HEK293 (cell line): ENCODE data around the gene CD96.
A peak's percentile ranks its signal among the peaks of the same experiment; 100 is the strongest.

Source experiments
- CTCF ChIA-PET: fragments of 350-600 bp; formaldehyde crosslinking; extraction: SDS; loops from one replicate; lab custom pipeline; 2021; ENCODE audit warnings: antibody characterized with exemption; lab: Yijun Ruan, JAX
- POLR2A ChIA-PET: fragments of 300-600 bp; formaldehyde crosslinking; extraction: SDS; loops from one replicate; lab custom pipeline; 2020; ENCODE audit warnings: antibody characterized with exemption, inconsistent platforms; lab: Yijun Ruan, JAX
- H3K27ac ChIP-seq: fragments of 200-500 bp; sonication (Bioruptor generic); 2 replicates; pipeline ENCODE4 v1.5.1; 2014; ENCODE audit warnings: low read depth, low read length, control low read depth, inconsistent platforms; ENCODE audit errors: extremely low read depth
- H3K36me3 ChIP-seq, 2 experiments: fragments of 200-500 bp in 1 of 2; sonication (Bioruptor generic) in 1 of 2; 1 replicate in 1 of 2; 2 replicates in 1 of 2; pipeline ENCODE4 v1.5.1; 2014 to 2017; ENCODE audit warnings: inconsistent platforms in 2 of 2, low read length in 2 of 2; ENCODE audit not compliant: control insufficient read depth in 2 of 2, insufficient read depth in 1 of 2
- H3K4me1 ChIP-seq: fragments of 200-500 bp; sonication (Bioruptor generic); 2 replicates; pipeline ENCODE4 v1.5.1; 2014; ENCODE audit warnings: mild to moderate bottlenecking, low read length, inconsistent platforms; ENCODE audit not compliant: control insufficient read depth, insufficient read depth
- H3K4me3 ChIP-seq: 2 replicates; pipeline ENCODE4 v1.5.1; 2011; ENCODE audit warnings: low read depth, mild to moderate bottlenecking, control low read depth, low read length, moderate library complexity
- H3K9me3 ChIP-seq: fragments of 200-500 bp; sonication (Bioruptor generic); 2 replicates; pipeline ENCODE4 v1.5.1; 2014; ENCODE audit warnings: low read depth, low read length, inconsistent platforms; ENCODE audit not compliant: control insufficient read depth, insufficient read depth
- ATF2 ChIP-seq: fragments of 450-650 bp; formaldehyde crosslinking; IDR thresholded peaks from 2 replicates; pipeline ENCODE4 v1.5.1; 2016; ENCODE audit warnings: missing biosample characterization, missing genetic modification characterization, low read depth
- EGR2 ChIP-seq: fragments of 450-650 bp; formaldehyde crosslinking; IDR thresholded peaks from 2 replicates; pipeline ENCODE4 v1.5.1; 2016; ENCODE audit warnings: low read depth, missing biosample characterization, missing genetic modification characterization
- FEZF1 ChIP-seq: fragments of 450-650 bp; formaldehyde crosslinking; IDR thresholded peaks from 2 replicates; pipeline ENCODE4 v1.5.1; 2016; ENCODE audit warnings: missing biosample characterization, missing genetic modification characterization
- GLIS2 ChIP-seq: fragments of 450-650 bp; formaldehyde crosslinking; IDR thresholded peaks from 2 replicates; pipeline ENCODE4 v1.5.1; 2016; ENCODE audit warnings: missing biosample characterization, missing genetic modification characterization
- KLF10 ChIP-seq: fragments of 450-650 bp; IDR thresholded peaks from 2 replicates; pipeline ENCODE4 v1.5.1; 2018; ENCODE audit warnings: missing biosample characterization, mild to moderate bottlenecking, missing genetic modification characterization
- SP7 ChIP-seq: fragments of 450-650 bp; formaldehyde crosslinking; IDR thresholded peaks from 2 replicates; pipeline ENCODE4 v1.5.1; 2016; ENCODE audit warnings: missing biosample characterization, missing genetic modification characterization
- ZFHX2 ChIP-seq: fragments of 450-650 bp; formaldehyde crosslinking; conservative IDR thresholded peaks from 2 replicates; pipeline ENCODE4 v1.5.1; 2016; ENCODE audit warnings: missing biosample characterization, missing genetic modification characterization
- ZNF121 ChIP-seq: fragments of 450-650 bp; formaldehyde crosslinking; IDR thresholded peaks from 2 replicates; pipeline ENCODE4 v1.5.1; 2016; ENCODE audit warnings: missing biosample characterization, missing genetic modification characterization
- ZNF132 ChIP-seq: fragments of 450-650 bp; formaldehyde crosslinking; IDR thresholded peaks from 2 replicates; pipeline ENCODE4 v1.5.1; 2017; ENCODE audit warnings: missing biosample characterization, missing genetic modification characterization, borderline replicate concordance
- ZNF133 ChIP-seq: fragments of 450-650 bp; formaldehyde crosslinking; IDR thresholded peaks from 2 replicates; pipeline ENCODE4 v1.5.1; 2016; ENCODE audit warnings: missing biosample characterization, missing genetic modification characterization
- ZNF146 ChIP-seq: fragments of 450-650 bp; formaldehyde crosslinking; IDR thresholded peaks from 2 replicates; pipeline ENCODE4 v1.5.1; 2016; ENCODE audit warnings: missing biosample characterization, missing genetic modification characterization
- ZNF16 ChIP-seq: fragments of 450-650 bp; formaldehyde crosslinking; IDR thresholded peaks from 2 replicates; pipeline ENCODE4 v1.5.1; 2016; ENCODE audit warnings: low read depth, missing biosample characterization, missing genetic modification characterization
- ZNF184 ChIP-seq: fragments of 450-650 bp; IDR thresholded peaks from 2 replicates; pipeline ENCODE4 v1.5.1; 2018; ENCODE audit warnings: missing biosample characterization, mild to moderate bottlenecking, missing genetic modification characterization
- ZNF585B ChIP-seq: fragments of 450-650 bp; formaldehyde crosslinking; IDR thresholded peaks from 2 replicates; pipeline ENCODE4 v1.5.1; 2016; ENCODE audit warnings: missing biosample characterization, missing genetic modification characterization
- ZNF639 ChIP-seq: fragments of 450-650 bp; formaldehyde crosslinking; IDR thresholded peaks from 2 replicates; pipeline ENCODE4 v1.5.1; 2016; ENCODE audit warnings: missing biosample characterization, missing genetic modification characterization

Gene CD96

GRCh38 chr3:111681661-111682426 is 139.8 kb downstream of the CD96 start:
- Histone ChIP-seq H3K4me3 (no peak overlapping the region), H3K27ac (no peak overlapping the region), H3K4me1 (peaks cover 4% of the 10 kb centered on the region; the same call in 1 of the 2 replicates), H3K36me3 (no peaks in the 10 kb centered on the region), H3K9me3 (no peaks in the 10 kb centered on the region)
- ChIA-PET POLR2A (interaction anchor here (1.4 kb wide), 1 partner anchor 297 kb away, joined by 3 read pairs; the partner anchor contains the start of gene ABHD10), CTCF (interaction anchor here (0.8 to 2.2 kb wide), 4 partner anchors 9 to 80 kb away, joined by 3 to 10 read pairs (median 6); no protein-coding TSS in a partner anchor)
- TF ChIP-seq ZNF121 (tag by site-specific recombination): no peak
- 0 out of 2 replicates have a peak, but pooled peaks have one; percentile 19 for TF ChIP-seq SP7 (tag by site-specific recombination)
- TF ChIP-seq ZNF585B (tag by site-specific recombination): no peak
- TF ChIP-seq EGR2 (tag by site-specific recombination): peak; percentile 11; the same call in 1 of the 2 replicates
- TF ChIP-seq KLF10: 0 out of 2 replicates have a peak, but pooled peaks have one; percentile 30
- peak; percentile 37 for TF ChIP-seq ZFHX2 (tag by site-specific recombination)

GRCh38 chr3:111684640-111685039 is 142.6 kb downstream of the CD96 start:
- Histone ChIP-seq H3K36me3 (no peaks in the 10 kb centered on the region), H3K9me3 (no peaks in the 10 kb centered on the region), H3K4me3 (no peak overlapping the region), H3K27ac (no peak overlapping the region), H3K4me1 (peaks cover 4% of the 10 kb centered on the region; the same call in 1 of the 2 replicates)
- TF ChIP-seq ATF2 (tag by site-specific recombination) (peak; percentile 78), ZFHX2 (tag by site-specific recombination) (0 out of 2 replicates have a peak, but pooled peaks have one; percentile 17), ZNF184 (tag by site-specific recombination) (no peak)
- ChIA-PET POLR2A (no interaction called here), CTCF (interaction anchor here (0.6 to 1.0 kb wide), 3 partner anchors 31 to 44 kb away, joined by 3 to 8 read pairs (median 3); no protein-coding TSS in a partner anchor)

GRCh38 chr3:111688190-111688800 is 146.3 kb downstream of the CD96 start:
- TF ChIP-seq FEZF1 (tag by site-specific recombination) (no peak), ZNF132 (tag by site-specific recombination) (no peak), GLIS2 (tag by site-specific recombination) (no peak), ZNF16 (tag by site-specific recombination) (no peak), ZNF639 (tag by site-specific recombination) (no peak), ZNF133 (tag by site-specific recombination) (no peak), ATF2 (tag by site-specific recombination) (no peak), ZNF146 (tag by site-specific recombination) (no peak)
- POLR2A ChIA-PET: interaction anchor here (0.5 kb wide), 1 partner anchor 795 kb away, joined by 7 read pairs; no protein-coding TSS in a partner anchor
- CTCF ChIA-PET: interaction anchor here (0.7 to 1.2 kb wide), 2 partner anchors 11 to 196 kb away, joined by 3 read pairs; no protein-coding TSS in a partner anchor
- H3K4me3 ChIP-seq: no peak overlapping the region
- H3K9me3 ChIP-seq: no peaks in the 10 kb centered on the region
- H3K27ac ChIP-seq: no peak overlapping the region
- H3K36me3 ChIP-seq: no peaks in the 10 kb centered on the region
- H3K4me1 ChIP-seq: peaks cover 5% of the 10 kb centered on the region
